HCT116 (cell line): ENCODE data around the gene RBM44. TPM values are rescaled to one million over a fixed set of nuclear protein-coding genes. Genes with fewer than 3 reads are reported as not detected.

ENCODE experiments used
- ATAC-seq: fragments of 200-7000 bp; cut with Tn5 transposase; 2 replicates; pipeline ENCODE4 v1.9.1; 2020; ENCODE audit warnings: mild to moderate bottlenecking, moderate library complexity
- BruUV-seq: library from RNA; stranded (reverse); fragments of 400-500 nt; replicated peaks from 2 replicates; lab custom pipeline; 2021; lab: Mats Ljungman, UMichigan
- CTCF ChIA-PET: fragments of 300-600 bp; sonication (Branson Sonifier 250); formaldehyde crosslinking; loops from one replicate; lab custom pipeline; 2021; ENCODE audit warnings: antibody characterized with exemption; lab: Charles Lee
- POLR2A ChIA-PET: fragments of 300-600, 350-600 bp; sonication (Branson Sonifier 250); formaldehyde crosslinking; loops from one replicate; lab custom pipeline; 2021; ENCODE audit warnings: antibody characterized with exemption; lab: Charles Lee
- RAD21 ChIA-PET, 2 experiments: fragments of 300-600 bp; sonication (Branson Sonifier 250); formaldehyde crosslinking; loops; one replicate each; lab custom pipeline; 2023; ENCODE audit warnings: low total read pairs in 2 of 2; ENCODE audit not compliant: uncharacterized antibody in 2 of 2, unreplicated experiment in 2 of 2, low non-redundant PET in 1 of 2; lab: Charles Lee
- DNase-seq: peaks from one replicate; pipeline ENCODE4 v3.0.0-alpha.2; 2010; ENCODE audit warnings: low read depth, low spot score
- H2AFZ ChIP-seq: fragments of 200-600 bp; shearing (Covaris generic), sonication (generic); 2 replicates; pipeline ENCODE4 v1.6.1; 2017; ENCODE audit warnings: low read depth, mixed run types, mixed read lengths, antibody characterized with exemption, low read length; ENCODE audit not compliant: poor library complexity, severe bottlenecking
- H3K27ac ChIP-seq: 2 replicates; pipeline ENCODE4 v1.5.1; 2012; ENCODE audit warnings: low read depth, low read length
- H3K27me3 ChIP-seq: fragments of 200-600 bp; sonication (generic); 2 replicates; pipeline ENCODE4 v1.6.1; 2016; ENCODE audit warnings: mixed run types, low read length, mixed read lengths; ENCODE audit not compliant: insufficient read depth
- H3K36me3 ChIP-seq, 2 experiments: fragments of 200-500 bp in 1 of 2; fragments of 200-600 bp in 1 of 2; sonication (Bioruptor generic) in 1 of 2; sonication (generic) in 1 of 2; 2 replicates each; pipeline versions ENCODE4 v1.5.1 to v1.6.1; 2014 to 2016; ENCODE audit warnings: low read length in 2 of 2, inconsistent platforms in 1 of 2, mixed read lengths in 1 of 2, mixed run types in 1 of 2; ENCODE audit not compliant: insufficient read depth in 2 of 2, control insufficient read depth in 1 of 2
- H3K4me1 ChIP-seq, 2 experiments: fragments of 200-600 bp in 1 of 2; sonication (generic) in 1 of 2; 2 replicates each; pipeline versions ENCODE4 v1.5.1 to v1.6.1; 2012 to 2017; ENCODE audit warnings: low read length in 2 of 2, inconsistent platforms in 1 of 2, mild to moderate bottlenecking in 1 of 2, mixed read lengths in 1 of 2, mixed run types in 1 of 2, moderate library complexity in 1 of 2; ENCODE audit not compliant: insufficient read depth in 2 of 2, control insufficient read depth in 1 of 2
- H3K4me2 ChIP-seq: fragments of 200-600 bp; sonication (generic); 2 replicates; pipeline ENCODE4 v1.6.1; 2017; ENCODE audit warnings: mixed run types, low read length, mixed read lengths
- H3K4me3 ChIP-seq, 2 experiments: fragments of 200-600 bp in 1 of 2; sonication (generic) in 1 of 2; replicated peaks in 1 of 2; 2 replicates each; pipeline ENCODE4 v1.5.1; 2011 to 2016; ENCODE audit warnings: low read length in 2 of 2, control low read depth in 1 of 2, low read depth in 1 of 2, mild to moderate bottlenecking in 1 of 2, mixed read lengths in 1 of 2, mixed run types in 1 of 2
- H3K79me2 ChIP-seq: fragments of 200-600 bp; sonication (generic); 2 replicates; pipeline ENCODE4 v1.6.1; 2017; ENCODE audit warnings: mild to moderate bottlenecking, mixed run types, low read length, moderate library complexity, mixed read lengths; ENCODE audit not compliant: insufficient read depth
- H3K9ac ChIP-seq: fragments of 200-600 bp; sonication (generic); 2 replicates; pipeline ENCODE4 v1.6.1; 2016; ENCODE audit warnings: low read length, mixed read lengths
- H3K9me2 ChIP-seq: fragments of 200-600 bp; sonication (generic), shearing (Covaris generic); 2 replicates; pipeline ENCODE4 v1.6.1; 2017; ENCODE audit warnings: mixed run types, mild to moderate bottlenecking, moderate library complexity; ENCODE audit not compliant: insufficient read depth
- H3K9me3 ChIP-seq, 2 experiments: fragments of 200-500 bp in 1 of 2; fragments of 200-600 bp in 1 of 2; sonication (Bioruptor generic) in 1 of 2; sonication (generic) in 1 of 2; 2 replicates each; pipeline ENCODE4 v1.6.1; 2014 to 2017; ENCODE audit warnings: low read length in 2 of 2, mixed read lengths in 2 of 2, inconsistent platforms in 1 of 2, low read depth in 1 of 2, mild to moderate bottlenecking in 1 of 2, mixed run types in 1 of 2, moderate library complexity in 1 of 2; ENCODE audit not compliant: control insufficient read depth in 1 of 2, insufficient read depth in 1 of 2
- H4K20me1 ChIP-seq: fragments of 200-600 bp; sonication (generic), shearing (Covaris generic); 2 replicates; pipeline ENCODE4 v1.6.1; 2017; ENCODE audit warnings: mixed run types, mild to moderate bottlenecking, moderate library complexity; ENCODE audit not compliant: insufficient read depth
- ATF3 ChIP-seq: IDR thresholded peaks from 2 replicates; pipeline ENCODE4 v1.6.1; 2012
- CBX3 ChIP-seq: IDR thresholded peaks from 2 replicates; pipeline ENCODE4 v1.6.1; 2012; ENCODE audit warnings: low read depth
- CEBPB ChIP-seq: IDR thresholded peaks from 2 replicates; pipeline ENCODE4 v1.6.1; 2012; ENCODE audit warnings: low read depth
- EGR1 ChIP-seq: IDR thresholded peaks from 2 replicates; pipeline ENCODE4 v1.6.1; 2012; ENCODE audit warnings: low read depth
- ELF1 ChIP-seq: IDR thresholded peaks from 2 replicates; pipeline ENCODE4 v1.6.1; 2012; ENCODE audit warnings: low read depth, borderline replicate concordance
- EZH2phosphoT487 ChIP-seq: fragments of 200-600 bp; IDR thresholded peaks from 2 replicates; pipeline ENCODE4 v1.6.1; 2018; ENCODE audit warnings: antibody characterized with exemption, borderline replicate concordance
- FOSL1 ChIP-seq: IDR thresholded peaks from 2 replicates; pipeline ENCODE4 v1.6.1; 2012; ENCODE audit warnings: low read depth
- JUND ChIP-seq: IDR thresholded peaks from 2 replicates; pipeline ENCODE4 v1.6.1; 2012
- MAX ChIP-seq: IDR thresholded peaks from 2 replicates; pipeline ENCODE4 v1.6.1; 2012
- POLR2A ChIP-seq: IDR thresholded peaks from 2 replicates; pipeline ENCODE4 v1.7.0; 2011; ENCODE audit warnings: borderline replicate concordance; ENCODE audit not compliant: insufficient read depth, insufficient read length; ENCODE audit errors: extremely low read depth
- POLR2AphosphoS5 ChIP-seq: IDR thresholded peaks from 2 replicates; pipeline ENCODE4 v1.6.1; 2011; ENCODE audit warnings: mild to moderate bottlenecking, low read depth, low read length, moderate library complexity
- RAD21 ChIP-seq: IDR thresholded peaks from 2 replicates; pipeline ENCODE4 v1.6.1; 2012; ENCODE audit warnings: low read depth, mild to moderate bottlenecking
- SIN3A ChIP-seq: IDR thresholded peaks from 2 replicates; pipeline ENCODE4 v1.6.1; 2012; ENCODE audit warnings: low read depth
- SRF ChIP-seq: IDR thresholded peaks from 2 replicates; pipeline ENCODE4 v1.6.1; 2012; ENCODE audit warnings: low read depth
- TCF7L2 ChIP-seq: IDR thresholded peaks from 2 replicates; pipeline ENCODE4 v1.7.0; 2011; ENCODE audit warnings: borderline replicate concordance, inconsistent platforms; ENCODE audit not compliant: insufficient read depth, insufficient read length; ENCODE audit errors: extremely low read depth
- ZFX ChIP-seq: fragments of 450-650 bp; IDR thresholded peaks from 2 replicates; pipeline ENCODE4 v1.6.1; 2017
- ZNF274 ChIP-seq: fragments of 200-500 bp; sonication (Bioruptor generic); IDR thresholded peaks from 2 replicates; pipeline ENCODE4 v1.6.1; 2014; ENCODE audit warnings: mild to moderate bottlenecking, low read depth, low read length, inconsistent platforms
- intact Hi-C: fragments of 100-400 bp; cut with micrococcal nuclease; formaldehyde crosslinking; loops from 2 replicates; pipeline ENCODE4 v1.10.0; 2022
- total RNA-seq: library from RNA; stranded (reverse); gene quantifications from one replicate; pipeline ENCODE4 v1.2.1, GENCODE V29; 2021; ENCODE audit not compliant: unreplicated experiment
- TF ChIP-seq, protein P1 (sequence below): IDR thresholded peaks from 2 replicates; pipeline ENCODE4 v1.6.1; 2011; ENCODE audit warnings: mild to moderate bottlenecking, low read length, moderate library complexity; ENCODE audit not compliant: insufficient replicate concordance; ENCODE audit errors: extremely low read depth
- TF ChIP-seq, protein P2 (sequence below), 3 experiments: fragments of 200-600 bp in 1 of 3; sonication (generic) in 1 of 3; IDR thresholded peaks in 2 of 3; conservative IDR thresholded peaks in 1 of 3; 2 replicates each; pipeline ENCODE4 v1.5.1; 2012 to 2017; ENCODE audit warnings: low read depth in 2 of 3, low read length in 2 of 3, antibody characterized with exemption in 1 of 3, borderline replicate concordance in 1 of 3, control low read depth in 1 of 3, mild to moderate bottlenecking in 1 of 3, mixed read lengths in 1 of 3, mixed run types in 1 of 3, moderate library complexity in 1 of 3; ENCODE audit not compliant: insufficient read depth in 1 of 3
- TF ChIP-seq, protein P3 (sequence below): IDR thresholded peaks from 2 replicates; pipeline ENCODE4 v1.6.1; 2012; ENCODE audit warnings: low read depth

The RBM44 gene
- total RNA-seq, 1 experiment from 2014 or later, result 0.54 TPM

DNA sequence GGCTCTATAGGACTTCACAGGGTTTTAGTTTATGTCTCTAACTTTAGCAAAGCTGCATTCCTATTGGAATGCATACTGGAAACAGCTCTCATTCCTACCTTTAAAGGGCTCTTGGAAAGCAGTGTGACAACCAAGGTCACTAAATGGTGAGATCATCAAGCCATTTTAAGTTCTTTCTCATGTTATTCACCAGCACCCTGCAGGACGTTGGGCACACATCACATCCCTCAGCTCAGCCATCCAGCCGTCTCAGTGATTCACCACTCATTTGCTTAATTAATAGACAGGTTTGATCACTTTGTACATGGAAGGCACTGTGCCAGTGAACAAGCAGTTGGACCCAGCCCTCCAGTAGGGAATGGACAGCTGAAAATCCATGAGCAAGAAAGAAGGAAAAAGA lies 32.2 kb upstream of the RBM44 start:
- RAD21 ChIA-PET, result no interaction called here
- no peak for DNase-seq
- TF ChIP-seq EZH2phosphoT487 (no peak), RAD21 (no peak), ZNF274 (no peak), POLR2AphosphoS5 (no peak), ELF1 (no peak), CBX3 (no peak), POLR2A (no peak), JUND (no peak), ZFX (no peak), EGR1 (no peak), TCF7L2 (no peak), MAX (no peak), SRF (no peak), CEBPB (no peak), FOSL1 (no peak), SIN3A (no peak), ATF3 (no peak)
- TF ChIP-seq, protein P1, sequence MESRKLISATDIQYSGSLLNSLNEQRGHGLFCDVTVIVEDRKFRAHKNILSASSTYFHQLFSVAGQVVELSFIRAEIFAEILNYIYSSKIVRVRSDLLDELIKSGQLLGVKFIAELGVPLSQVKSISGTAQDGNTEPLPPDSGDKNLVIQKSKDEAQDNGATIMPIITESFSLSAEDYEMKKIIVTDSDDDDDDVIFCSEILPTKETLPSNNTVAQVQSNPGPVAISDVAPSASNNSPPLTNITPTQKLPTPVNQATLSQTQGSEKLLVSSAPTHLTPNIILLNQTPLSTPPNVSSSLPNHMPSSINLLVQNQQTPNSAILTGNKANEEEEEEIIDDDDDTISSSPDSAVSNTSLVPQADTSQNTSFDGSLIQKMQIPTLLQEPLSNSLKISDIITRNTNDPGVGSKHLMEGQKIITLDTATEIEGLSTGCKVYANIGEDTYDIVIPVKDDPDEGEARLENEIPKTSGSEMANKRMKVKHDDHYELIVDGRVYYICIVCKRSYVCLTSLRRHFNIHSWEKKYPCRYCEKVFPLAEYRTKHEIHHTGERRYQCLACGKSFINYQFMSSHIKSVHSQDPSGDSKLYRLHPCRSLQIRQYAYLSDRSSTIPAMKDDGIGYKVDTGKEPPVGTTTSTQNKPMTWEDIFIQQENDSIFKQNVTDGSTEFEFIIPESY, result no peak
- TF ChIP-seq, protein P2, sequence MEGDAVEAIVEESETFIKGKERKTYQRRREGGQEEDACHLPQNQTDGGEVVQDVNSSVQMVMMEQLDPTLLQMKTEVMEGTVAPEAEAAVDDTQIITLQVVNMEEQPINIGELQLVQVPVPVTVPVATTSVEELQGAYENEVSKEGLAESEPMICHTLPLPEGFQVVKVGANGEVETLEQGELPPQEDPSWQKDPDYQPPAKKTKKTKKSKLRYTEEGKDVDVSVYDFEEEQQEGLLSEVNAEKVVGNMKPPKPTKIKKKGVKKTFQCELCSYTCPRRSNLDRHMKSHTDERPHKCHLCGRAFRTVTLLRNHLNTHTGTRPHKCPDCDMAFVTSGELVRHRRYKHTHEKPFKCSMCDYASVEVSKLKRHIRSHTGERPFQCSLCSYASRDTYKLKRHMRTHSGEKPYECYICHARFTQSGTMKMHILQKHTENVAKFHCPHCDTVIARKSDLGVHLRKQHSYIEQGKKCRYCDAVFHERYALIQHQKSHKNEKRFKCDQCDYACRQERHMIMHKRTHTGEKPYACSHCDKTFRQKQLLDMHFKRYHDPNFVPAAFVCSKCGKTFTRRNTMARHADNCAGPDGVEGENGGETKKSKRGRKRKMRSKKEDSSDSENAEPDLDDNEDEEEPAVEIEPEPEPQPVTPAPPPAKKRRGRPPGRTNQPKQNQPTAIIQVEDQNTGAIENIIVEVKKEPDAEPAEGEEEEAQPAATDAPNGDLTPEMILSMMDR (IDR thresholded peaks at IDR 0.05 in 2 of 3, conservative IDR thresholded peaks at IDR 0.05 in 1 of 3; ENCODE audit: borderline replicate concordance in 1 of 3, insufficient read depth in 1 of 3, low read depth in 2 of 3, low read length in 2 of 3), result no peak
- TF ChIP-seq, protein P3, sequence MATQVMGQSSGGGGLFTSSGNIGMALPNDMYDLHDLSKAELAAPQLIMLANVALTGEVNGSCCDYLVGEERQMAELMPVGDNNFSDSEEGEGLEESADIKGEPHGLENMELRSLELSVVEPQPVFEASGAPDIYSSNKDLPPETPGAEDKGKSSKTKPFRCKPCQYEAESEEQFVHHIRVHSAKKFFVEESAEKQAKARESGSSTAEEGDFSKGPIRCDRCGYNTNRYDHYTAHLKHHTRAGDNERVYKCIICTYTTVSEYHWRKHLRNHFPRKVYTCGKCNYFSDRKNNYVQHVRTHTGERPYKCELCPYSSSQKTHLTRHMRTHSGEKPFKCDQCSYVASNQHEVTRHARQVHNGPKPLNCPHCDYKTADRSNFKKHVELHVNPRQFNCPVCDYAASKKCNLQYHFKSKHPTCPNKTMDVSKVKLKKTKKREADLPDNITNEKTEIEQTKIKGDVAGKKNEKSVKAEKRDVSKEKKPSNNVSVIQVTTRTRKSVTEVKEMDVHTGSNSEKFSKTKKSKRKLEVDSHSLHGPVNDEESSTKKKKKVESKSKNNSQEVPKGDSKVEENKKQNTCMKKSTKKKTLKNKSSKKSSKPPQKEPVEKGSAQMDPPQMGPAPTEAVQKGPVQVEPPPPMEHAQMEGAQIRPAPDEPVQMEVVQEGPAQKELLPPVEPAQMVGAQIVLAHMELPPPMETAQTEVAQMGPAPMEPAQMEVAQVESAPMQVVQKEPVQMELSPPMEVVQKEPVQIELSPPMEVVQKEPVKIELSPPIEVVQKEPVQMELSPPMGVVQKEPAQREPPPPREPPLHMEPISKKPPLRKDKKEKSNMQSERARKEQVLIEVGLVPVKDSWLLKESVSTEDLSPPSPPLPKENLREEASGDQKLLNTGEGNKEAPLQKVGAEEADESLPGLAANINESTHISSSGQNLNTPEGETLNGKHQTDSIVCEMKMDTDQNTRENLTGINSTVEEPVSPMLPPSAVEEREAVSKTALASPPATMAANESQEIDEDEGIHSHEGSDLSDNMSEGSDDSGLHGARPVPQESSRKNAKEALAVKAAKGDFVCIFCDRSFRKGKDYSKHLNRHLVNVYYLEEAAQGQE, result no peak
- TF ChIP-seq, all 23 proteins: peak for 0
- H3K27ac ChIP-seq, result no peak overlapping the region
- ChIA-PET POLR2A (no interaction called here), CTCF (interaction anchor here (0.9 kb wide), 1 partner anchor 22 kb away, joined by 3 read pairs; no protein-coding TSS in a partner anchor)
- intact Hi-C loops, result no loop called here
- H3K9ac ChIP-seq, result no peak overlapping the region
- no peak overlapping the region for H3K4me2 ChIP-seq
- H3K9me3 ChIP-seq, result no peaks in the 10 kb centered on the region
- H3K4me1 ChIP-seq, result no peaks in the 10 kb centered on the region
- no peak overlapping the region for H2AFZ ChIP-seq
- no peak for ATAC-seq
- no peaks in the 10 kb centered on the region for H3K9me2 ChIP-seq
- H3K27me3 ChIP-seq, result no peaks in the 10 kb centered on the region
- peaks cover 4 to 5% of the 10 kb centered on the region in 2 experiments; a peak in 2 of 4 replicates for H3K36me3 ChIP-seq
- no peak overlapping the region for H3K4me3 ChIP-seq
- no TSS peak for BruUV-seq
- no peaks in the 10 kb centered on the region for H3K79me2 ChIP-seq
- no peaks in the 10 kb centered on the region; the same call in 1 of the 2 replicates for H4K20me1 ChIP-seq
